ACC112 (cell line): ENCODE measurements around the gene ABHD10.

Experiments used
- H2AFZ ChIP-seq: fragments of 200-600 bp; sonication (generic); one replicate; pipeline ENCODE4 v1.6.0; 2017; ENCODE audit warnings: antibody characterized with exemption, low read length; ENCODE audit not compliant: unreplicated experiment
- H3K27ac ChIP-seq: fragments of 200-600 bp; sonication (generic); 2 replicates; pipeline ENCODE4 v1.5.1; 2014; ENCODE audit warnings: low read depth, mild to moderate bottlenecking, antibody characterized with exemption, low read length, moderate library complexity
- H3K27me3 ChIP-seq: fragments of 200-600 bp; sonication (generic); 2 replicates; pipeline ENCODE4 v1.6.1; 2014; ENCODE audit warnings: mild to moderate bottlenecking, antibody characterized with exemption, low read length, moderate library complexity, mixed read lengths; ENCODE audit not compliant: insufficient read depth
- H3K36me3 ChIP-seq: fragments of 200-600 bp; sonication (generic); 2 replicates; pipeline ENCODE4 v1.6.1; 2016; ENCODE audit warnings: mild to moderate bottlenecking, antibody characterized with exemption, low read length, moderate library complexity, mixed read lengths; ENCODE audit not compliant: insufficient read depth
- H3K4me1 ChIP-seq: fragments of 200-600 bp; sonication (generic); one replicate; pipeline ENCODE4 v1.6.1; 2016; ENCODE audit warnings: low read length, mixed read lengths; ENCODE audit not compliant: insufficient read depth, unreplicated experiment, control insufficient read depth
- H3K4me3 ChIP-seq: fragments of 200-600 bp; sonication (generic); 2 replicates; pipeline ENCODE4 v1.5.1; 2014; ENCODE audit warnings: mild to moderate bottlenecking, low read depth, low read length
- H3K79me2 ChIP-seq: fragments of 200-600 bp; sonication (generic); one replicate; pipeline ENCODE4 v1.6.0; 2016; ENCODE audit warnings: low read length; ENCODE audit not compliant: control insufficient read depth, unreplicated experiment, insufficient read depth

The ABHD10 gene

DNA sequence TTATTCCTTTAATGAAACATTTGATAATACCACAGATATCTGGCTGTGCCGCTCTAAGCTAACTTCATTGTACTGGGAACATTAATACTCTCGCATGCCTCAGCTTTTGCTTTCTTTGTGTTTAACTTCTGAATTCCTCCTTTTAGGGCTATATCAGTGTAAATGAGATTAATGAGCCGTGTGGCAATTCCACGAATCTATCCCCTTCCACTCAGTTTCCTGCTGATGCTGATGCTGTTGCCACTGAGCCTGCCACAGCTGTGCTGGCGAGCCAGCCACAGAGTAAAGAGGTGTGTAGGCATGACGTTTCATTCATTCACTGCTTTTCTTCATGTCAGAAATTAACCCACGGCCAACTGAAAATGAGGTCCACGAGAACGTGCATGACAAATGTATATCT lies 30.0 kb upstream of the ABHD10 start:
- Histone ChIP-seq H2AFZ (no peak overlapping the region), H3K36me3 (peaks cover 40% of the 10 kb centered on the region), H3K79me2 (no peaks in the 10 kb centered on the region), H3K27me3 (no peaks in the 10 kb centered on the region), H3K4me3 (no peak overlapping the region), H3K4me1 (peaks cover 12% of the 10 kb centered on the region), H3K27ac (no peak overlapping the region)

DNA sequence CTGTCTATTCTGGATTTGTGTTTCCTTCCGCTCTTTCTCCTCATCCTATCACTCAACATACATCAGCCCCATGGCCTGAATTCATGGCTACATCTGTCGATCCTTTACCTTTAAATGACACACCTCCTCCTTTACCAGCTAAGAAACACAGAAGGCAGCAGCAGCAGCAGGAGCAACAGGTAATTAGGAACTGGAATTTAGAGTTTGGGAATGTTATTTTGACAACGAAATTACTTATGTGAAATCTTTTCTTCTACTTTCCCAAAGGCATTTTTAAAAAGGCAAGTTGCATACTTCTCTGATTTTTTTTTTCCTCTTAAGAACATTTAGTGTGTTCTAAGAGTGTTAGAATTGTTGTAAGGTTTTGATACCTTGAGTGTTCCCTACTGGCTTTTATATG lies 29.1 kb upstream of the ABHD10 start:
- no peak overlapping the region for H3K27ac ChIP-seq
- no peaks in the 10 kb centered on the region for H3K27me3 ChIP-seq
- peaks cover 8% of the 10 kb centered on the region for H3K4me1 ChIP-seq
- H3K4me3 ChIP-seq = no peak overlapping the region
- no peak overlapping the region for H2AFZ ChIP-seq
- no peaks in the 10 kb centered on the region for H3K79me2 ChIP-seq
- H3K36me3 ChIP-seq = peaks cover 37% of the 10 kb centered on the region

DNA sequence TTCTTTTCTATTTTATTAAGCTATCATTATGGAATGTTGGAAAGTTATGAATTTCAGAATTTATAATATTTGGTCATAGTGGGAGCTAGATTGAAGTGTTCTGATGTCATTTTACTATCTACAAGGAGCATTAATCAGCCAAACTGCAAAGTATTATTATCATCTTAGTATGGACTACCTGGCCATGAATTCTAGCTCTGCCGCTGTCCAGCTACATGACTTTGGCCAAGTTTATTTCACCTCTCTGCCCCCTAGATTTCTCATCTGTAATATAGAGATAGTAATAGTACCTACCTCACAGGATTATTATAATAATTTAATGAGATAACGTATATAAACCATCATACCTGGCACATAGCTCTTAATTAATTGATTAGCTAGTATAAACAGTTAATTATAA lies 27.8 kb upstream of the ABHD10 start:
- Histone ChIP-seq H3K27me3 (no peaks in the 10 kb centered on the region), H2AFZ (no peak overlapping the region), H3K4me3 (no peak overlapping the region), H3K36me3 (peaks cover 29% of the 10 kb centered on the region), H3K79me2 (no peaks in the 10 kb centered on the region), H3K27ac (no peak overlapping the region), H3K4me1 (peaks cover 8% of the 10 kb centered on the region)

DNA sequence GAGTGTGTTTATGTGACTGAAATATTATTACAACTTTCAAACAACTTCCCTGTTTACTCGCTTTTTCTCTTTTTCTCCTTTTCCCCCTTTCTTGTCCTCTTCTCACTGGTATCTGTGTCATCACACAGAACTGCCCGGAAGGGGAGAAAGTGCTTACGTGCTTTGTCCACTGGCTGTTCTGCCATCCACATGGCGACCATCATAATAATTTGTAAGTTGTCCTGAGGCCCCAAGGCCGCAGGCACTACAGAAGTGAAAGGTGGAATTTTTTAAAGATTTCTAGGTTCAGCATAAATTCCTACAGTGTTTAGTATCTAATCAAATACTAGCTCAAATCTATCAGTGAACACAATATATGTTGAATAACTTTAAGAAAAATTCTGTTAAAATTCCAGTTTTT lies 26.7 kb upstream of the ABHD10 start:
- no peaks in the 10 kb centered on the region for H3K27me3 ChIP-seq
- H3K4me1 ChIP-seq = peaks cover 4% of the 10 kb centered on the region
- no peaks in the 10 kb centered on the region for H3K79me2 ChIP-seq
- no peak overlapping the region for H2AFZ ChIP-seq
- no peak overlapping the region for H3K27ac ChIP-seq
- peaks cover 23% of the 10 kb centered on the region; the same call in 1 of the 2 replicates for H3K36me3 ChIP-seq
- H3K4me3 ChIP-seq = no peak overlapping the region

DNA sequence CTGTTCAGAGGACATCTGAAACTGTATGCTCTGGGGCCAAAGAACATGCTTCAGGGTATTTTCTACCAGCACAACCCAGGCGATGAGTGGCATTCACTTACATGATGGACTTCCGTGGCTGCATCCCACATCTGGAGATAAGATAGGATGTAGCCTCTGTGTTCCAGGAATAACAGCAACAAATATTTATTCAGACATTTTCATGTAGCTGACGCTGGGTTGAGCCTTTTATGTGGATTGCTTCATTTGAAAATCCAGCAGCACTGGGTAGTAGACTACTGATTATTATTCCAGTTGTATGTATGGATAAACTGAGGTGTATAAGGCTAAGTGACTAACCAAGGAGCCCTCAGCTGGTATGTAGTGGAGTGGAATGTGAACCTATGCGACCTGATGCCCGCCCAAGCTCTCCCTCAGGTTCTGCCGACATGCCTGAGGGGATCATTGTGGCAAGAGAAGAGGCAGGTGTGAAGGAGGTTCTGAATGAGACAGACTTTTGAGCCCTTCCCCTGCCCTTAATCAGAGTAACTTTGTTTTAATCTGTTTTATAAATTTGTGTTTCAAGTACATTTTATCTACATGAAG lies 25.9 kb upstream of the ABHD10 start:
- Histone ChIP-seq H3K4me1 (no peaks in the 10 kb centered on the region), H3K27ac (no peak overlapping the region), H3K79me2 (no peaks in the 10 kb centered on the region), H2AFZ (no peak overlapping the region), H3K4me3 (no peak overlapping the region), H3K27me3 (no peaks in the 10 kb centered on the region), H3K36me3 (peaks cover 16% of the 10 kb centered on the region; the same call in 1 of the 2 replicates)

DNA sequence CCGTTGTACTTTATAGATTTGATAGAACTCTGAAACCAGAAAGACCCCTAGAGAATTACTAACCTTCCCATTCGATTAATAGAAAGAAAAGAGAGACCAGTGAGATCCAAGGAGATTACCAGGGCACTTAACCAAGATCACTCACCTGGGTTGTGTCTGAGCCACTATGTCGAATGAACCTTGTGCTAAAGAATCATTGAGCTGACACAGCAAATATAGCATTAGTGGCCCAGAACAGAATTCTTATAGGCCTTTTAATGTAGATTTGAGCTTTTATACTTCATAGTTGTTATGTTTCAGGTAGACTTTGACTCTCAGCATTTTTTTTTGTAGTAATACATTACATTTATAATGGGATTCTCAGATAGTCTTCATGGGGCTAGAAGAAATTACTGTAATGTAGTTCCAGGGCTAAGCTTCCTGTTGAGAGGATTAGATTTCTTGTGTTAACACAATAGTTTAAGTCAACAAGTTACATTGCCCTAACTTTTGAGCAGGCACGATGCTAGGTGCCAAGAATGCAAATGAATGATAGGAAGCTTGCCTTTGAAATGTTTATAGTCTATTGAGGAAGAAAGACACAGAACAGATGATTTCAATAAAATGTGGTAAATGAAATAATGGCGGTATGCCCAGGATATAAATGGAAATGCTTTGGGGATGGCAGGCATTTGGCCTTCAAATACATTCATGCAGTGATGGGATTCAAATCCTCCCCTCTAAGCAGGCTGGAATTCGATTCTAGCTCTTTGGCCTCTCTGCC lies 24.4 kb upstream of the ABHD10 start:
- no peak overlapping the region for H2AFZ ChIP-seq
- H3K27me3 ChIP-seq = no peaks in the 10 kb centered on the region
- H3K4me1 ChIP-seq = no peaks in the 10 kb centered on the region
- H3K79me2 ChIP-seq = no peaks in the 10 kb centered on the region
- H3K27ac ChIP-seq = no peak overlapping the region
- H3K4me3 ChIP-seq = no peak overlapping the region
- peaks cover 16% of the 10 kb centered on the region; the same call in 1 of the 2 replicates for H3K36me3 ChIP-seq

DNA sequence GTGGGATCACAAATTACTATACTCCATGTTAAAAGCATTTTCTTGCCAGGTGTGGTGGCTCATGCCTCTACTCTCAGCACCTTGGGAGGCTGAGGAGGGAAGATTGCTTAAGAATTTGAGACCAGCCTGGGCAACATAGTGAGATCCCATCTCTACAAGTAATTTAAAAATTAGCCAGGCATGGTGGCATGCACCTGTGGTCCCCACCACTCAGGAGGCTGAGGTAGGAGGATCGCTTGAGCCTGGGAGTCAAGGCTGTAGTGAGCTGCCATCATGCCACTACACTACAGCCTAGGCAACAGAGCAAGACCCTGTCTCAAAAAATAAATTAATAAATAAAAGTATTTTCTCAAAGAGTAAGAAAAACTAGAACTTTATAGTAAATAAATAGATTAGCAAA lies 22.9 kb upstream of the ABHD10 start:
- no peaks in the 10 kb centered on the region for H3K27me3 ChIP-seq
- no peak overlapping the region for H3K4me3 ChIP-seq
- H3K79me2 ChIP-seq = no peaks in the 10 kb centered on the region

DNA sequence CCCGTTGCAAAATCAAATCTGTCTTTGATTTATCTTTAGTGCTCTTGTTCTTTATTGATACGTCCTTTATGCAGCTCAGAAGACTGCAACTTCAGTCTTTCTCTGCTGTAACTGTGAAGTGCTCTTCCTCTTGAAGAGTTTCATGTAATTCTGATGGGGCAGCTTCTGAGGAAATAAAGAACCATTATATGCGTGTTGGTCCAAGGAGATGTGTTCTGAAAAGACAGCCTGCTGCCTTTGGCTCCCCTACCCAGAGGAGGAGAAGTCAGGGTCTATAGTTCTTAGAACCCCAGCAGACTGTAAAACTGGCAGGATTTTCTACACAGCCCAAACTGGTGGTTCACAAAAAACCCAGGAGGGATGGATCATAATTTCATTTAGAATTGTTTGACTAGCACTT lies 22.4 kb upstream of the ABHD10 start:
- peaks cover 16% of the 10 kb centered on the region; the same call in 1 of the 2 replicates for H3K36me3 ChIP-seq
- H2AFZ ChIP-seq = no peak overlapping the region
- no peaks in the 10 kb centered on the region for H3K4me1 ChIP-seq
- H3K27ac ChIP-seq = no peak overlapping the region
- no peaks in the 10 kb centered on the region for H3K27me3 ChIP-seq
- no peaks in the 10 kb centered on the region for H3K79me2 ChIP-seq
- no peak overlapping the region for H3K4me3 ChIP-seq

More for the DNA sequence above, 22.9 kb upstream of the ABHD10 start:
- Histone ChIP-seq H3K4me1 (no peaks in the 10 kb centered on the region), H3K36me3 (peaks cover 16% of the 10 kb centered on the region; the same call in 1 of the 2 replicates), H3K27ac (no peak overlapping the region), H2AFZ (no peak overlapping the region)

DNA sequence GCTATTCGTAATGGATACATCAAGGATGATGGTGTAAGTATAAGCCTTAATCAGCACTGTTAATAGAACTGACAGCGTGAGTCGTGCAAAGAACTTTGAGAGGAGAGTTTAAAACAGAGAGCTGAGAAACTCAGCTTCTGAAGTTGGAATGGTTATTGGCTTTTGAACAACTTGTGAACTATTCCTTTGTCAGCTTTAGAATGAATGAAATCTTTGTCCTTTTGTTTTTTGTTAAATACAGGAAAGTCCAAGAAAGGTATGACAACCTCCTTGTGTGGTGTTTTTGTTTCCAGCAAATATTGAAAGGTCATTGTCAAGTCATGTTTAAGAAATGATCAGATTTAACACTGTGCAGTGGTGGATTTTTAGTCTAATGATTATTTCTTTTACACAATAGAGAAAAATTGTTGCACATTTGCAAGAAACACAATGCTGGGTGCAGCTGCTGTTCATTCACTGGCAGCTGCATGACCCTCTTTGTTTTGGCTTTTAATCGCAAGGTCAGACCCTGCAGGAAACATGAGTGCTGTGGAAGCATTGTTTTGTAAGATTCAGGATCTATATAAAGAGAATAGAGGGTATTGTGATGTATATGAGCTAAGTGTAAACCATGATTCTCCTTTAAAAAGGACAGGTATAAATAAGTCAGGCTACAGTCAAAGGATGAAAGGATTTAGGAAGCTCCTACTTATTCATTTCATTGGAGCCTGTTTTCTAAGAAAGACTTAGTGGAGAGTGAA lies 21.7 kb upstream of the ABHD10 start:
- Histone ChIP-seq H3K4me1 (no peaks in the 10 kb centered on the region), H3K27me3 (no peaks in the 10 kb centered on the region), H3K27ac (no peak overlapping the region), H3K36me3 (peaks cover 12% of the 10 kb centered on the region; the same call in 1 of the 2 replicates), H3K4me3 (no peak overlapping the region), H3K79me2 (no peaks in the 10 kb centered on the region), H2AFZ (no peak overlapping the region)

DNA sequence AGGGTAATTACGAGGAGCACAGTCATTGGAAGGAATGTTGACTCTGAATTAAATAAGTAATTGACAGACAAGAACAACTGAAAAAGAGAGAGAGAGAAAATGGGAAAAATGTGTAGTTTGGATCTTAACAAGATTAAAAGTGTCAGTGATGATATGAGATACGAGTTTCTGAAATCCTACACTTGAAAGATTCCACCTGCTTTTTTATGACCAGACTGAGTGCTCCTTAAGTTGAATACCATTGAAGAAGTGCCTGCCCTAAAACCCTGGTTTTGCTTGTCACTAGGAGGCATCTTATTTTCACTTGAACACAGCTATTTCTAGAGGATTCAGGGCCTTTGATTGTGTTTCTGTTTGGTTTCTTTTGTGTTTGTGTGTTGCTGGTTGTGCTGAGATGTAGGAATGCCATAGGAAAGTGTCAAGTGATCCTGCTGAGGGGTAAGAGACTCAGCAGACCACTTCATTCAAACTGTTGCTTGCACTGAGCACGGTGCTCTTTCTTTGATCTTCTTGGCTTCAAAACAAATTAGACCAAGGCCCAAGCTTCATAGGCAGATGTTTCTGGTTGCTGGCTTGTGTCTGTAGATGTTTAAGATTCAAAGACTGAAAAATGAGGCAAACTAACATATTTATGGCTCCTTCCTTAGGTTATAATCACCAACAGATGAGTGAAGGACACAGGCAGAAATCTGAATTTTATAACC lies 17.2 kb upstream of the ABHD10 start:
- no peak overlapping the region for H3K4me3 ChIP-seq
- peaks cover 18% of the 10 kb centered on the region for H3K4me1 ChIP-seq
- 0 out of 2 replicates have a peak, but pooled peaks cover 2% of the 10 kb centered on the region for H3K36me3 ChIP-seq
- H2AFZ ChIP-seq = no peak overlapping the region
- no peaks in the 10 kb centered on the region for H3K79me2 ChIP-seq
- peak overlapping the region; percentile 93 for H3K27ac ChIP-seq
- H3K27me3 ChIP-seq = no peaks in the 10 kb centered on the region
